Measurements from ENCODE around the gene CELF2.
"Not testable (repeated sequence)": the region's sequence is repeated elsewhere in the genome, so short reads cannot be mapped to it uniquely, and the experiment has no call there.

Gene CELF2

DNA sequence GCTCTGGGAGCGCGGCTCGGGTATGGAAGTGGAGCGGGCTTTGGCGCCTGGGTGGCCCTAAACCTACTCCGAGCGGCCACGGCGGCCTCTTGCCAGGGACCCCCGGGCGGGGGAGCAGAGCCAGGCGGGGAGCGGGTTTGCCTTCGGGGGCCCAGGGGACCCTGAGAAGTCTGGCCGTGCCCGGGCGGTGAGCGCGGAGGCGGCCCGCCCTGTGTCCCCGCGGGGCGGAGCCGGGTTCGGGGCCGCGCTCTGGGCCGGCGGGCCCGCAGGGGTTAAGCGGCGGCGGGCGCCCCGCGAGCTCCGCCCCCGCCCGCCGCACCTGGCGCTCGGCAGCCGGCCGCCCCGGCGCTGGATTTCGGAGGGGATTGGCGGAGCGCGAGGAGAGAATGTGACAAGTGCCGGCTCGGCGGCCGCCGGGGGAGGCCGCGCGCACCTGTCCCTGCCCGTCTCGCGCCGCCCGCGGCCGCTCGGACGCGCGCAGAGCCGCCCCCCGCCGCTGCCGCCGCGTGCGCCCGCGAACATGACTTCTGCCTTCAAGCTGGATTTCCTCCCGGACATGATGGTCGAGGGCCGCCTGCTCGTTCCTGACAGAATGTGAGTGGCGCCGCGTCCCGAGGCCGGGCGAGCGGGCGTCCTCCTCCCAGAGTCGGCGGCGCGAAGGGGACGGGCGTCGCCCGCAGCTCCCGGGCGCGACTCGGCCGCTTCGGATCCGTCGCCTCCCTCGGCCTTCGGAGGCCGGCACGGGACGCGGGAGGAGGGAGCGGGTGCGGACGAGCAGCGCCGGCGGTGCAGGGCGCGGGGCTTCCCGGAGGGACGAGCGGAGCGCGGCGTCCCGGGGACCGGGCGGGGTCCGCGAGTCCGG is at the start of gene CELF2:
TSS of gene CELF2 (plus strand) at position 303 of the 862 bp plus-strand sequence. CDS start at position 521, 218 bp downstream.
- no peak for FAIRE-seq
- peak; percentile 10 for DNase-seq (ENCODE audit: insufficient read length, low spot score)

DNA sequence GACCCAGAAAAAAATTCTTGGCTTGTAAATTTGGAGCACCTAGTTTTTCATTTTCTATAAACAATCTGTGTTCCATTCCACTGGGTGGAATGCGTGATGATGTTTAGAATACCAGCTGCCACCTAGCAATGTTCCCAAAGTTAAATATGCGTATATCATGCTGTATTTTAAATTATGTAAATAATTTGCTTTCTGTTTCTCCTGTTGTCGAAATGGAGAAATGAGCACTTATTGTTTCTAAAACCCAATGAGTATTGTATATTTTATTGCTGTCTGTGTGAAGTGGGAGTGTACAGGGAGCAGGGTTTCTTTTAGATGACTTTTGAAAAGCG is 49.4 kb upstream of the CELF2 start:
- FAIRE-seq = no peak
- no peak for DNase-seq (ENCODE audit: insufficient read length, low spot score)

DNA sequence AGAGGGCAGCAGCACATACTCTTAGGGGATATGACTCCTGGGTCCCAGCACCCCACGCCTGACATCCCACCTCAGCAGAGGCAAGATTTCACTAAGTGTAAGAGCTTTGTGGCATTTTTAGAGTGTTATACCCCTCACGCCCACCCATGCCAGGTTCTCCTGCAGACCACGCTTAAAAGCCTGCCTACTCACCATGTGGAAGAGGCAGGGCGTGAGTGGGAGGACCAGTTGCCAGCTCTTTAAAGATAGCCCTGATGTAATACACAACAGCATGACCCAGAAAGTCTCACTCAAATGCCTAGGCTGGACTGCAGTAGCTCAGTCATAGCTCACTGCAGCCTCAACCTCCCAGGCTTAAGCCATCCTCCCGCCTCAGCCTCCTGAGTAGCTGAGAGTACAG is 44.4 kb upstream of the CELF2 start:
- DNase-seq (ENCODE audit: insufficient read length, low spot score) (no peak), FAIRE-seq (no peak)

DNA sequence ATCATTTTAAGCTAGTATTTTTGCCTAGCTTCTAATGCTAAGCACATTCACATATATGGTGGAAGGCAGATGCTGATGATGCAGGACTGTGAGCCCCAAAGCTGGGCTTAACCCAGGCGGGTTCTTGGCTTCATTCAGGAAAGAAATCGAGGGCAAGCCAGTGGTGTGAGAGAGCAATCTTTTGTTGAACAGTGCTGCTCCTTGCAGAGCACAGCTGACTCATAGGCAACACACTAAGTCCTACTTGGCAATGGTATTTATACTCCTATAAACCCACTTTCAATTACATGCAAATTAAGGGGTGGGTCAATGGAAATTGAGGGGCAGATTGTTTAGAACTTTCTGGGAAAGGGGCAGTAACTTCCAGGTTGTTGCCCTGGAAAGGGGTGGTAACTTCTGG is 42.0 kb upstream of the CELF2 start:
- DNase-seq (ENCODE audit: insufficient read length, low spot score) (no peak), FAIRE-seq (no peak)

DNA sequence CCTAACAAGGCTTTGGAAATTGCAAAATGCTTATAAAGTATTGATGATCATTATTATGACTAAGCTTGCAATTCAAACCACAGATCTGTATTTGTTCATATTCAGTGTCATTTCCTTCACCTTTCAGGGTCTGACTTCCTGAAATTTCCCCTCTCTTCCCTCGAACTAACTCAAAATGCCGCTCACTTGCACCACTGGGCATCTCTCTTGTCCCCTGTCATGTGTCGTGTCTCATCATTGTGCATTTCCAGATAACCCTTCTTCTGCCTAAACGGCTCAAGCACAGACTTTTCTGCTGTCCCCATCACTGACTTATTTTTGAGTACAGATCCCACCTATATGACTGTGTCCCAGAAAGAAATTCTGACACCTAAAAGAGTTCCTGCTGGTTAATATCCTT is 41.0 kb upstream of the CELF2 start:
- DNase-seq (ENCODE audit: insufficient read length, low spot score) = no peak
- no peak for FAIRE-seq

DNA sequence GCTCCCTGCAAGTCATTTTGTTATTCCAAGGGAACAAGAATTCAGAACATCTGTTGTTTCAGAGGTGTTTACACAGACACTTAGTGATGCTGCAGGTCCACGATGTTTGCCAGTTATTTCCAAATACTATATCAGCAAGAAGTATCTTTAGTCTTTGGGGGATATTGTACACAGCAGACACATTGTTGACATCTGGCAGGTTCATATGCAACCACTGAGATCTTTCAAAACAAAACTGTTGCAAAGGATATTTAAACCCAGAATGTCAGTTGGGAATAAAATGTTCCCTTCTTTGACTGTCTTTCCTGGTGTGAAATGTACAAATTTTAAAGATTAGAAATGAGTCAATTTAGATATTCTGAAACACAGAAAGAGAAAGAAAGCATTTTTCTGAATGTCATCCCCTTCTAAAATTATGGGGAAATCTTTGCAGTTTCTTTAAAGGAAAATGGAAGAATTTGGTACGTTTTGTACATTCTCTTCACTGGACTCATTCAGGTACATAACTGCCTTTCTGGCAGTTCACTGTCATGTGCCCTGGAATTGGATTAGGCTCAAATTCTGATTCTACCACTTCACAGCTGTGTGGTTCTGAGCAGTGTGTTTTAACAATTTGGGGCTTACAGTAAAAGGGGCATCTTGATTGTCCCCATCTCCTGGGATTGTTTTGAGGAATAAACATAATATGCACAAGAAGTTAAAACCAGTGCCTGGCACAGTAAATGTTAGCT is 40.3 kb upstream of the CELF2 start:
- no peak for DNase-seq (ENCODE audit: insufficient read length, low spot score)
- FAIRE-seq = no peak

DNA sequence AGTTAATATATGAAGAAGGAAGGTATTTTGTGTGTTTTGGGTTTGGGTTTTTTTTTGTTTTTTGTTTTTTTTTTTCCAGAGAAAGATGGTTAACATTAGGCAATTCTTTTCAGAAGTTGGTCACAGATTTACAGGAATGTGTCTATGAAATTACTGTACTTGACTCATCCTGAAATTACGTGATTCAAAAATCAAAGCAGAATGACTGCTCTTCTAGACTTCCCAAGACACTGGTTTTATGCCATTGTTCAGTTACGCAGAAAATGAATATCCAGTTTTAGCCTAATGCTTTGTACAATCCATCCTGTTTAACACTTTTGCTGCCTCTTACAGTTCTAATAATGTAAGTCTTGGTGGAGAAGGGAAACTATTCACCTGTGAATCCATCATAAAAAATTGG is 39.7 kb upstream of the CELF2 start:
- DNase-seq (ENCODE audit: insufficient read length, low spot score) = no peak
- FAIRE-seq = no peak

DNA sequence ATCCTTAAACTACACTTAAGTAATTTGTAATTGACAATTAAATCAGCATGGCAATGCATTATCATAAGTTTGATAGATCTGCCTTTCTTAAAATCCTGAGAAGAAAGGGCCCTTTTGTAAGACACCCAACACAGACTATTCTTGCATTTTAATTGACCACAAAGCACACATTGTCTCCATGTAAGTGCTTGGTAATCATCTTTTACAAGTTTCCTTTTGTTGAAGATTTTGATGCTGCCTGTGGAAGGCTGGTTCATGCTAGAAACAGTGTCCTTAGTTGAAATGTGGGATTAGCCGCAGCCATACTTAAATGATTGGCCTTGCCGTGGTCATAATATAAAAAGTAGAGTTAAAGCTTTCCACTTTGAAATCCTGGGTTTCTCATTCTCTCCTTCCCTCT is 32.3 kb upstream of the CELF2 start:
- no peak for DNase-seq (ENCODE audit: insufficient read length, low spot score)
- FAIRE-seq = no peak

DNA sequence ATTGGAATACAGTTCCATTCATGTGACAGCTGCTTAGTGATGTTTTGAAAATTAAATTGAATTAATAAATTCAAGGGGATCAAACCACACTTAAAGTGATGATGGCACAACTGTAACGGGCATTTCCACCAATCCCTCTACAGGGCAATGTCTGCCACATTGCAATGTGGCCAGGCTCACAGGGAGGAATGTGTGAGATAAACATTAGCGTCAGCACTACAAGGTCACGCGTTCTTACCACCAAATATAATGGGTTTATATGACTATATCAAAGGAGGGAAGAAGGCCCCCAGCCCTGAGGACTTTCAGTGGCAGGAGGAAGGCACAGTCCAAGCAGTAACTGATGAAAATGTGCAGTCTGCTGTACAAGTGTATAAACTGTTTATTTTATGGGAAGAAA is 31.1 kb upstream of the CELF2 start:
- FAIRE-seq = no peak

DNA sequence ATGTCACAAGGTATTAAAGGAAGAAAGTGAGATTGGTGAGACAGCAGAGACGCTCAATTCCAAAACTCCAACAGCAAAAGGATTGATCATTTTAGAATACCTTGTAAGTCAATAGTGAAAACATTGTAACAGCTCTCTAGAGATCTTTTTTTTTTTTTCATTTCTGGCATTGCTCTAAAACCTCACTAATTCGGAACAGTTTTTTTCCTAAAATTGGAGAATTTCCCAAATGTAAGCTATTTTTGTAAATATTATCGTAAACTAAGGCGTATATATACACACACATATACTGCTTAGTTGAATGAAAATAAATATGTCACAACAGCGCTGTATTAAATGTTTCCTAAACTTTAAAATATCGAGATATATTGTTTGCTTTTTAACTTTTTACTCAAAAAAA is 30.6 kb upstream of the CELF2 start:
- FAIRE-seq (no peak), DNase-seq (ENCODE audit: insufficient read length, low spot score) (no peak)

More for the DNA sequence above, 31.1 kb upstream of the CELF2 start:
- no peak for DNase-seq (ENCODE audit: insufficient read length, low spot score)

DNA sequence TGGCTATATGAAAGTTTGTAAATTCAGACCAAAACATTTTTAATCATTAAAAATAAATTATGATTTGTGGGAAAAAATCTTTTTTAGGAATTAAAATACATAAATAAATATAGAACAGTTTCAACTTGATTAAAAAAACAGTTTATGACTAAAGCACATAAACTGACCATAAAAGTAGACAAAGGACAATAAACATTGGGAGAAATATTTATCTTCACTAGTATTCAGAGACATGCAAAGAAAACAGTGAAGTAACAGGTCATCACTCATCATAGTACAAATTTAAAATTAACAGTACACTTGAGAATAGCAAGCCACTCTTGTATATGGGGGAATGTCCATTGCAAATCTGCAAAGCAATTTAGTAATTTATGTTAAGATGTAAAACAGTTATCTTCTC is 28.0 kb upstream of the CELF2 start:
- DNase-seq (ENCODE audit: insufficient read length, low spot score) (no peak), FAIRE-seq (no peak)

DNA sequence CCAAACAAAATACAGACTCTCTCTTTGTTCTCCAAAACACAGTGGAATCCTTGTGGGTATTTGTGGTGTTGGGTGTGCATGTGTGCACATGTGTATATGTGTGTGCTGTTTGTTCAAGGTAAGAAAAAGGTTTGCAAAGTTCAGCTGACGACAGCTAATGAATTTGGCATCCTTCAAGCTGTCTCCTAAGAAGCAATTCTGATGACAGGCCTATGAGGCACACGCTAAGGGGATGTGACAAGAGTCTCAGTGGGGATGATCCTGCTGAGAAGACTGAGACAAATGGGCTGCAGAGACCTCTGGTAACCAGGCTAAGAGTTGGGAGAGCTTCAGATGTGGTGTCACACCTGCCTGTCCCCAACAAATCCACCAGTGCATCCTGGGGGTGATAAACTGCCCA is 26.5 kb upstream of the CELF2 start:
- FAIRE-seq = no peak

DNA sequence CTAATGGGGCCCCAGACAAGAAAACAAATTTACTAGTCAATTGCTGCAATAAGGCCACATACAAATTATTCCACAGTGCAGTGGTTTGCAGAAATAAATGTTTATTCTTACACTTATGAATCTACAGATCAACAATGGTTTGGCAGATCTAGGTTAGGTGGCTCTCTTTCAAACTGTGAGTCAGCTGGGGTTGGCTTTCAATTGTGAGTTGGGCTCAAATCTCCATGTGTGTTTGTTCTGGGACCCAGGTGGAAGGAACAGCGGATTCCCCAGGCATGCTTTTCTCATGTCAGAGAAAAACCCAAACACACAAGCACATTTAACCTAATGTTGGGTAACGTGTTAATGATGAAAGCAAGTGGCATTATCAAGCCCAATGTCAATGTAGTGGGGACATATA is 25.6 kb upstream of the CELF2 start:
- DNase-seq (ENCODE audit: insufficient read length, low spot score) = no peak
- FAIRE-seq = no peak

More for the DNA sequence above, 26.5 kb upstream of the CELF2 start:
- DNase-seq (ENCODE audit: insufficient read length, low spot score) = no peak

DNA sequence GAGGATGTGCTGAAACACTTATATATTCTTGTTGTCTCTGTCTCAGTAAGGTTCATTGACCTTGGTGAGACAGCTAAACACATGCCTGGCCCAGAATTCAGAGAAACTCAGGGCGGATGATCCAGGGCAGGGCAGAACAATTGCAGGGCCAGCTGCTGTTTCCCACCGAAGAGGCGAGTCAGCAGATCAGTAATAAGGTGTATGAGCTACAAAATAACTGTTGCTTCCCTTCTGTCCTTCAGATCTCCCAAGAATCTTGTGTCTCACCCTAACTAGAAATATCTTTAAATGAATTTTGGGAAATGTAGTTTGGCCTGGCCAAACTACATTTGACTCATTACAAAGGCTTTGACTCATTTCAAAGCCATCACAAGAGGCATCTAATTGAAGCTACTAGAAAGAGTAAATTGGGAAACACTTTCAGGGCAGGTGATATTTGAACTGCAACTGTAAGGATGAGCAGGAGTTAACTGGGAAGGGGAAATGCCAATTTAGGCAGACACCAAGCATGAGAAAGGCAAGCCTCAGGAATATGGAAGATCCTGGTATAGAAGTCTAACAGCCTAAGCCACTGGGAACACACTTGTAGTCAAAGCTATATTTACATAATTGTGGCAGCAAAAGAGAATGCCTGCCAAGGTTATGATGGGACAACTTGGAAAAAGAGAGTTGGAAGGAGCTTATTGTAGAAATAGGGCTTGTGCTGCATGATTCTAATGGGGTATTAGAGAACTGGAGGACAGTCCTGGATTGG is 24.5 kb upstream of the CELF2 start:
- no peak for FAIRE-seq

DNA sequence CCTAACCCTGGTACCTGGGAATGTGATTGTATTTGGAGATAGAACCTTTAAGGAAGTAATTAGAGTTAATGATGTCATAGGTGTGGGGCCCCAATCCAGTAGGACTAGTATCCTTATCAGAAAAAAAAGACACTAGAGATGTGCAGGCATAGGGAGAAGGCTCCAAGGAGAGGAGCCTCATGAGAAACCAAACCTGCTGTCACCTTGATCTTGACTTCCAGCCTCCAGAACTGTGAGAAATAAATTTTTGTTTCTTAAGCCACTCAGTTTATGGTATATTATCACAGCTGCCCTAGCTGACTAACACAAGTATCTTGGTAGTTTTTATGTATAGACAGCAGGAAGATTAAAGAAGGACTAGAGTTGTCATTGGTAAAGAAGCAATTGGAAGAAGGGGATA is 23.9 kb upstream of the CELF2 start:
- DNase-seq (ENCODE audit: insufficient read length, low spot score) (no peak), FAIRE-seq (no peak)

More for the DNA sequence above, 24.5 kb upstream of the CELF2 start:
- DNase-seq (ENCODE audit: insufficient read length, low spot score) = no peak

DNA sequence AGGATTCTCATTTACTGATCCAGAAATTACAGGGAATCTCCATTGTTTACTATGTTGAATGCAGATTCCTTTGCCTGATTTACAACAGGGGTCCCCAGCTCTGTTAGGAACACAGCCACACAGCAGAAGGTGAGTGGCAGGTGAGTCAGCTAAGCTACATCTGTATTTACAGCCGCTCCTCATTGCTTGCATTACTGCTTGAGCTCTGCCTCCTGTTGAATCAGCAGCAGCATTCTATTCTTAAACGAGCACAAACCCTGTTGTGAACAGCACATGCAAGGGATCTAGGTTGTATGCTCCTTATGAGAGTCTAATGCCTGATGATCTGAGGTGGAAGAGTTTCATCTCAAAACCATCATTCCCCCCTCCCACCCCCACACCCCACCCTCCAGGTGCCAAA is 23.3 kb upstream of the CELF2 start:
- no peak for DNase-seq (ENCODE audit: insufficient read length, low spot score)
- FAIRE-seq = no peak

DNA sequence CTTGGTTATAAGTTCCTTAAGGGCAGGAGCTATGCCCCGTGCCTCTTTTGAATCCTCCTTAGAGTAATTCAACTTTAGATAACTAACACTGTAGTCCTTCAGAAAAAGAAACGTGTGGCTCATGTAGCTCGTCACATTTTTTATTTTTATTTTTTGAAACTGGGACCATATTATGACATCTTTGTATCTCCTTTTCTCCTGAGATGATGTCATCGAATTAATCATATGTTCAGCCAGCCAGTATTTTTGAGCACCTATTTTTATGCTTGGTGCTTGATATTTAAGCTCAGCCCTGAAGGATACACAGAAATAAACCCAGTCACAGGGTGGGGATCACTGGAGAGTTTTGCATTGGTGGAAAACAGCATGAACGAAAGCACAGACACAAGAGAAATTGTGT is 22.6 kb upstream of the CELF2 start:
- DNase-seq (ENCODE audit: insufficient read length, low spot score) (no peak), FAIRE-seq (no peak)

DNA sequence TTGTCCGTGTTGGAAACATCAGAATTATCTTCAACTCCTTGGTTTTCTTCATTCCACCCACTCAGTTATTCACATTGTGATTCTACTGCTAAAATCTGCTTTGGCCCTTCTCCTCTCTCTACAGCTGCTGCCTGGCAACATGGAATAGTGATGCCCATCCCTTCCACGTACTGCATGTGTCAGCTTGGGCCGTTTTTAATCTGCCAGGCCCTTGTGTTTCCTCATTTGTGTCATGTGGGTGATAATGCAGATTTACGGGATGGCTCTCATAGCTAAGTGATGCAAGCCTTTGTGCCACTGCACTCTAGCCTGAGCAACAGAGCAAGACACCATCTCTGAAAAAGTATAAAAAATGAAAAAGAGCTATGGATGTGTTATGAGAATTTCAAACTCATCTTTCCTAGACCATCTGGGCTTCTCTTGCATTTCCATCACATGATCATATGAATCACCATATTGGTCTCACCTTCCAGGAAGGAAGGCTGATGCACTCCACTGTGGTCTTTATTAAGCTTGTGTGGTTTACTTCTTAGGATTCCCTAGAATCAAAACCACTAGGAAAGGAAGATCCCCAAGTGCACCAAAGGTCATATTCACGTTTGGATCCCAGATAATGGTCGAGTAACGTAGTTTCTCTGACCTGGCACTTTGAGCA is 20.6 kb upstream of the CELF2 start:
- FAIRE-seq (no peak), DNase-seq (ENCODE audit: insufficient read length, low spot score) (no peak)

DNA sequence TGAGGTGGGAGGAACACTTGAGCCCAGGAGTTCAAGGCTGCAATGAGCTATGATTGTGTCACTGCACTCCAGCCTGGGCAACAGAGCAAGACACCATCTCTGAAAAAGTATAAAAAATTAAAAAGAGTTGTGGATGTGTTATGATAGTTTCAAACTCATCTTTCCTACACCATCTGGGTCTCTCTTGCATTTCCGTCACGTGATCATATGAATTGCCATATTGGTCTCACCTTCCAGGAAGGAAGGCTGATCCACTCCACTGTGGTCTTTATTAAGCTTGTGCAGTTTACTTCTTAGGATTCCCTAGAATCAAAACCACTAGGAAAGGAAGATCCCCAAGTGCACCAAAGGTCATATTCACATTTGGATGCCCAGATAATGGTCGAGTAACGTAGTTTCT is 18.2 kb upstream of the CELF2 start:
- not testable (repeated sequence) for DNase-seq (ENCODE audit: insufficient read length, low spot score); FAIRE-seq

DNA sequence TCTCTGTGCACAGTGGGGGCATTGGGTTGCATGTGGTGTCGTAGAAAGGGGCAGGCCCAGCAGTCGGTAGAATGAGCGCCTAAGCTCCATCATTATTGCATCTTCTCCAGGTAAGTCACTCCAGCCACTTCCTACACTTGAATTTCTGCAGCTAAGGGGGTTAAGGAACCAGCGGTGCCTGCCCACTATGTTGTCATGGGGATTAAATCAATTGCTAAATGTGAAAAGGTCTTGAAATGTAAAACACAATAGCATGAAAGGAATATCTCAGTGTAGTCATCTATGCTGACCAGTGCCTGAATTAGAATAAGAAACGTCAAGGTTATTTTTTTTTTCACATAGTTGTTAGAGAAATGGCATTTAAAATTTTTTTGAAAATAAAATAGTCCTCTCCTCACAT is 15.2 kb upstream of the CELF2 start:
- FAIRE-seq = no peak
- DNase-seq (ENCODE audit: insufficient read length, low spot score) = no peak

DNA sequence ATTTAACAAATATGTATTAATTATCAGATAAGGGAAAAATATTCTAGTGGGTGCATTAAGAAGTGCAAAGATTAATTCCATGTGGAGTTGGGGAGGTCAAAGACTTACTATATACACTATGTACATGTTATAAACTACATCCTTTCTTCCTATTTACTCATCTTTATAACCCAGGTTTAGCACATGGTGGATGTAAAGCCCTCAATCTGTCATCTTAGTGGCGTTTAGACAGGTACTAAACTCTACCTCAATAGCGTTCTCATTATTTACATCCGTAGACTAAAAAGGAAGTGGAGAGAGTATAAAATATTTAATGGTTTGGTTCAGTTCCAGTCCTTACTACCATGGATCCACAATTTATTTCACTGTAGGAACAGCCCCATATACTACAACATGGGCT is 14.8 kb upstream of the CELF2 start:
- FAIRE-seq (no peak), DNase-seq (ENCODE audit: insufficient read length, low spot score) (no peak)

Data from HTR-8/SVneo (cell line).